ENCODE data around the gene TBC1D5. TPM values are rescaled to one million over a fixed set of nuclear protein-coding genes. Genes with fewer than 3 reads are reported as not detected.

Gene TBC1D5
- total RNA-seq, 1 experiment from 2014 or later, result 36.4 TPM

- POLR2A ChIA-PET, result no interaction called here
- H3K27ac Mint-ChIP-seq (ENCODE audit: unreplicated experiment), result no peak overlapping the region
These were observed 565.7 kb downstream of the TBC1D5 start for GRCh38 chr3:17176757-17177156.

GRCh38 chr3:17175187-17175807 is 567.1 kb downstream of the TBC1D5 start:
- H3K36me3 Mint-ChIP-seq (ENCODE audit: insufficient read depth, unreplicated experiment), result no peaks in the 10 kb centered on the region
- POLR2A ChIA-PET, result no interaction called here
- no peak for DNase-seq
- no peaks in the 10 kb centered on the region for H3K4me1 Mint-ChIP-seq (ENCODE audit: low read depth, unreplicated experiment)
- Histone ChIP-seq H3K9me3 (no peaks in the 10 kb centered on the region), H3K4me3 (ENCODE audit: low read depth, low read length) (no peak overlapping the region), H3K36me3 (ENCODE audit: control insufficient read depth, insufficient read depth, low read length) (no peaks in the 10 kb centered on the region), H3K27me3 (replicated peaks; ENCODE audit: control insufficient read depth, insufficient read depth, low read length) (no peaks in the 10 kb centered on the region), H3K4me1 (no peaks in the 10 kb centered on the region)
- no peak for TF ChIP-seq CTCF (IDR thresholded peaks at IDR 0.05; ENCODE audit: insufficient read depth in 1 of 2, low read depth in 1 of 2, low read length in 1 of 2, severe bottlenecking in 1 of 2, unreplicated experiment in 1 of 2)
- no peak overlapping the region for H3K27ac Mint-ChIP-seq (ENCODE audit: unreplicated experiment)
- no peak overlapping the region for H3K4me3 Mint-ChIP-seq (ENCODE audit: unreplicated experiment)
- H3K9me3 Mint-ChIP-seq (ENCODE audit: unreplicated experiment), result no peaks in the 10 kb centered on the region
- H3K27me3 Mint-ChIP-seq (ENCODE audit: insufficient read depth, unreplicated experiment), result no peaks in the 10 kb centered on the region
- intact Hi-C loops (cut with micrococcal nuclease; ENCODE audit: unreplicated experiment), result no loop called here
- CTCF ChIA-PET, result no interaction called here
- no TSS peak for BruUV-seq (replicated peaks)

More at GRCh38 chr3:17176757-17177156, 565.7 kb downstream of the TBC1D5 start:
- DNase-seq, result no peak
- Histone ChIP-seq H3K27me3 (replicated peaks; ENCODE audit: control insufficient read depth, insufficient read depth, low read length) (no peaks in the 10 kb centered on the region), H3K36me3 (ENCODE audit: control insufficient read depth, insufficient read depth, low read length) (no peaks in the 10 kb centered on the region), H3K4me3 (ENCODE audit: low read depth, low read length) (no peak overlapping the region), H3K4me1 (no peaks in the 10 kb centered on the region), H3K9me3 (no peaks in the 10 kb centered on the region)
- Mint-ChIP-seq H3K4me3 (ENCODE audit: unreplicated experiment) (no peak overlapping the region), H3K27me3 (ENCODE audit: insufficient read depth, unreplicated experiment) (no peaks in the 10 kb centered on the region), H3K36me3 (ENCODE audit: insufficient read depth, unreplicated experiment) (no peaks in the 10 kb centered on the region), H3K4me1 (ENCODE audit: low read depth, unreplicated experiment) (no peaks in the 10 kb centered on the region), H3K9me3 (ENCODE audit: unreplicated experiment) (no peaks in the 10 kb centered on the region)
- CTCF ChIA-PET, result no interaction called here
- intact Hi-C loops (cut with micrococcal nuclease; ENCODE audit: unreplicated experiment), result loop anchor here (2.0 kb wide), 1 partner anchor 56 kb away; no protein-coding TSS in a partner anchor
- TF ChIP-seq CTCF (IDR thresholded peaks at IDR 0.05; ENCODE audit: insufficient read depth in 1 of 2, low read depth in 1 of 2, low read length in 1 of 2, severe bottlenecking in 1 of 2, unreplicated experiment in 1 of 2), result peak in 1 of 2 experiments; percentile 21
- no TSS peak for BruUV-seq (replicated peaks)

- Histone ChIP-seq H3K4me1 (no peaks in the 10 kb centered on the region), H3K9me3 (no peaks in the 10 kb centered on the region), H3K27me3 (replicated peaks; ENCODE audit: control insufficient read depth, insufficient read depth, low read length) (no peaks in the 10 kb centered on the region), H3K36me3 (ENCODE audit: control insufficient read depth, insufficient read depth, low read length) (no peaks in the 10 kb centered on the region; the same call in 1 of the 2 replicates), H3K4me3 (ENCODE audit: low read depth, low read length) (no peak overlapping the region)
- POLR2A ChIA-PET, result no interaction called here
- H3K36me3 Mint-ChIP-seq (ENCODE audit: insufficient read depth, unreplicated experiment), result no peaks in the 10 kb centered on the region
- DNase-seq, result no peak
- CTCF ChIA-PET, result no interaction called here
- H3K27ac Mint-ChIP-seq (ENCODE audit: unreplicated experiment), result no peak overlapping the region
- TF ChIP-seq CTCF (IDR thresholded peaks at IDR 0.05; ENCODE audit: insufficient read depth in 1 of 2, low read depth in 1 of 2, low read length in 1 of 2, severe bottlenecking in 1 of 2, unreplicated experiment in 1 of 2), result no peak
- no peaks in the 10 kb centered on the region for H3K27me3 Mint-ChIP-seq (ENCODE audit: insufficient read depth, unreplicated experiment)
- no peaks in the 10 kb centered on the region for H3K4me1 Mint-ChIP-seq (ENCODE audit: low read depth, unreplicated experiment)
- intact Hi-C loops (cut with micrococcal nuclease; ENCODE audit: unreplicated experiment), result no loop called here
- no peak overlapping the region for H3K4me3 Mint-ChIP-seq (ENCODE audit: unreplicated experiment)
- BruUV-seq (replicated peaks), result no TSS peak
- H3K9me3 Mint-ChIP-seq (ENCODE audit: unreplicated experiment), result no peaks in the 10 kb centered on the region
These were observed 576.1 kb downstream of the TBC1D5 start for GRCh38 chr3:17166369-17166768.
